Fibroblast of mammary gland (primary cell): ENCODE results near the gene KRT33B.
A peak's percentile ranks its signal among the peaks of the same experiment; 100 is the strongest.
"Not testable (repeated sequence)": the region's sequence is repeated elsewhere in the genome, so short reads cannot be mapped to it uniquely, and the experiment has no call there.

ENCODE experiments used
- DNase-seq: peaks from one replicate; pipeline ENCODE4 v3.0.0-alpha.2; 2010; ENCODE audit warnings: low read depth
- H3K4me3 ChIP-seq: 2 replicates; pipeline ENCODE4 v1.5.1; 2011; ENCODE audit warnings: low read depth, mild to moderate bottlenecking, low read length, moderate library complexity; ENCODE audit not compliant: control insufficient read depth
- CTCF ChIP-seq: conservative IDR thresholded peaks from 2 replicates; pipeline ENCODE4 v1.5.1; 2011; ENCODE audit warnings: low read depth, low read length, inconsistent platforms; ENCODE audit not compliant: control insufficient read depth, insufficient read depth

The KRT33B gene

GRCh38 chr17:41404024-41404671, 34.5 kb upstream of the KRT33B start:
- H3K4me3 ChIP-seq: no peak overlapping the region
- DNase-seq: peak; percentile 97
- no peak for TF ChIP-seq CTCF

GRCh38 chr17:41403404-41404023, 33.9 kb upstream of the KRT33B start:
- TF ChIP-seq CTCF: no peak
- no peak for DNase-seq
- no peak overlapping the region for H3K4me3 ChIP-seq

GRCh38 chr17:41402161-41402560, 32.5 kb upstream of the KRT33B start:
- DNase-seq: peak; percentile 38
- TF ChIP-seq CTCF: no peak
- H3K4me3 ChIP-seq: no peak overlapping the region

- TF ChIP-seq CTCF: no peak
- DNase-seq: no peak
These were observed 27.5 kb upstream of the KRT33B start, which contains the start of gene KRT31 for GRCh38 chr17:41396996-41397660. Gene KRT31 (minus strand): TSS chr17:41397608. CDS start chr17:41397539, 69 bp downstream.

GRCh38 chr17:41396340-41396739, 26.7 kb upstream of the KRT33B start:
- H3K4me3 ChIP-seq: no peak overlapping the region
- no peak for TF ChIP-seq CTCF
- DNase-seq: no peak

More at GRCh38 chr17:41396996-41397660, 27.5 kb upstream of the KRT33B start, which contains the start of gene KRT31:
- no peak within 1 kb of the TSS for H3K4me3 ChIP-seq

- TF ChIP-seq CTCF: no peak
- DNase-seq: no peak
- H3K4me3 ChIP-seq: no peak overlapping the region
These were observed 26.0 kb upstream of the KRT33B start for GRCh38 chr17:41395611-41396010.

- not testable (repeated sequence) for DNase-seq
These were observed 25.4 kb upstream of the KRT33B start for GRCh38 chr17:41395044-41395443.

More at GRCh38 chr17:41395044-41395443, 25.4 kb upstream of the KRT33B start:
- not testable (repeated sequence) for H3K4me3 ChIP-seq
